Measurements from ENCODE around the gene ZNF512B.
A peak's percentile ranks its signal among the peaks of the same experiment; 100 is the strongest.

Gene ZNF512B

GRCh38 chr20:63958471-63958870 is 11.3 kb downstream of the ZNF512B start (continued):
- no peak for TF ChIP-seq ZNF280D (tag by site-specific recombination; IDR thresholded peaks at IDR 0.05)
- TF ChIP-seq PATZ1 (tag by site-specific recombination; IDR thresholded peaks at IDR 0.05), result no peak
- no peak for TF ChIP-seq ZNF302 (tag by site-specific recombination; IDR thresholded peaks at IDR 0.05; ENCODE audit: low read depth)
- TF ChIP-seq ZBTB6 (tag by site-specific recombination; IDR thresholded peaks at IDR 0.05), result no peak
- no peak for TF ChIP-seq ZNF121 (tag by site-specific recombination; IDR thresholded peaks at IDR 0.05)
- no peak for TF ChIP-seq ZNF645 (tag by site-specific recombination; IDR thresholded peaks at IDR 0.05)
- TF ChIP-seq ZNF521 (tag by site-specific recombination; IDR thresholded peaks at IDR 0.05), result no peak

GRCh38 chr20:63957690-63958441 is 11.9 kb downstream of the ZNF512B start:
- no peaks in the 10 kb centered on the region for H3K9me3 ChIP-seq (ENCODE audit: control insufficient read depth, insufficient read depth, low read depth, low read length)
- ChIA-PET POLR2A (interaction anchor here (0.6 to 2.7 kb wide), 8 partner anchors 10 to 105 kb away, joined by 3 to 21 read pairs (median 4); partner anchors contain the start of genes PRPF6, SAMD10, TCEA2 and TPD52L2), CTCF (interaction anchor here (0.7 to 1.0 kb wide), 2 partner anchors 16 to 43 kb away, joined by 3 read pairs; no protein-coding TSS in a partner anchor)
- H3K4me1 ChIP-seq (ENCODE audit: control insufficient read depth, insufficient read depth, low read length), result peaks cover 4% of the 10 kb centered on the region; the same call in 1 of the 2 replicates
- H3K27ac ChIP-seq (ENCODE audit: extremely low read depth, low read depth, low read length), result peak overlapping the region; percentile 62; the same call in 1 of the 2 replicates
- H3K4me3 ChIP-seq (ENCODE audit: low read depth, low read length), result no peak overlapping the region
- H3K36me3 ChIP-seq (ENCODE audit: control insufficient read depth in 2 of 2, insufficient read depth in 1 of 2, low read length in 2 of 2), result peaks cover 0 to 44% of the 10 kb centered on the region in 2 experiments; a peak in 1 of 3 replicates
- TF ChIP-seq ZFP37 (tag by site-specific recombination; IDR thresholded peaks at IDR 0.05), result no peak
- 0 out of 2 replicates have a peak, but pooled peaks have one; percentile 2 for TF ChIP-seq ZNF366 (tag by site-specific recombination; conservative IDR thresholded peaks at IDR 0.05)
- no peak for TF ChIP-seq ZNF837 (tag by site-specific recombination; IDR thresholded peaks at IDR 0.05)
- peak; percentile 87 for TF ChIP-seq ZSCAN16 (tag by site-specific recombination; IDR thresholded peaks at IDR 0.05)
- no peak for TF ChIP-seq ZNF138 (tag by site-specific recombination; IDR thresholded peaks at IDR 0.05; ENCODE audit: borderline replicate concordance)
- no peak for TF ChIP-seq ZNF501 (tag by site-specific recombination; IDR thresholded peaks at IDR 0.05)
- TF ChIP-seq INSM2 (tag by site-specific recombination; IDR thresholded peaks at IDR 0.05), result no peak
- TF ChIP-seq ZBTB11 (tag by site-specific recombination; conservative IDR thresholded peaks at IDR 0.05; ENCODE audit: low read depth), result peak; percentile 84
- no peak for TF ChIP-seq OVOL3 (tag by site-specific recombination; IDR thresholded peaks at IDR 0.05)
- no peak for TF ChIP-seq ZNF549 (tag by site-specific recombination; IDR thresholded peaks at IDR 0.05)
- no peak for TF ChIP-seq HIC1 (tag by site-specific recombination; IDR thresholded peaks at IDR 0.05)
- TF ChIP-seq ZNF132 (tag by site-specific recombination; IDR thresholded peaks at IDR 0.05; ENCODE audit: borderline replicate concordance), result no peak

Measured in HEK293 (cell line).